Measurements from ENCODE around the gene SLC16A11.

DNA sequence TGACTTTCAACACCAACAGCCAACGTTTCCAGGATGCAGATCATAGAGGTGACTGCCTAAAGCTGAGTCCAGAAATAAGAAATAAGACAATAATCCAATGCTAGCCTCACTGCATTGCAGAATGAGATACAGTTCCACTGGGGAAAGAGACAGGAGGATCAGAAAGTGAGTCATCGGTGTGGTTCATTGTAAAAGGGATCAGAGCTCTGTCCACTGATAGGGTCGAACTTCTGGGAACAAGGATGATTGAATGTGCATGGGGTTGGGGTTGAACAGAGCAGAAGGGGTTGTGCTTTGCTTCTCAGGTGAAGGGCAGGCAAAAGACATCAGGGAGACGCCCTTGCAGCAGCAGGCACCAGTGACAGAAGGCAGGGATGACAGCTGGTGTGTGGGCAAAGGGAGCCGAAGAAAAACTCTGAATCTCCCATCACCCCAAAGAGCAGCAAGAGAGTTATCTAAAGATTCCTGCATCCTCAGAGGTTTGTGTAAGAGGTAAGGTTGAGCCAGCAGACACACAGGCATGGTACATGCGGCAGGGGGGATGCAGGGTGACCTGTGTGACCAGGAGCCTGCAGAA, 19.7 kb upstream of the SLC16A11 start:
- TF ChIP-seq, protein P1, sequence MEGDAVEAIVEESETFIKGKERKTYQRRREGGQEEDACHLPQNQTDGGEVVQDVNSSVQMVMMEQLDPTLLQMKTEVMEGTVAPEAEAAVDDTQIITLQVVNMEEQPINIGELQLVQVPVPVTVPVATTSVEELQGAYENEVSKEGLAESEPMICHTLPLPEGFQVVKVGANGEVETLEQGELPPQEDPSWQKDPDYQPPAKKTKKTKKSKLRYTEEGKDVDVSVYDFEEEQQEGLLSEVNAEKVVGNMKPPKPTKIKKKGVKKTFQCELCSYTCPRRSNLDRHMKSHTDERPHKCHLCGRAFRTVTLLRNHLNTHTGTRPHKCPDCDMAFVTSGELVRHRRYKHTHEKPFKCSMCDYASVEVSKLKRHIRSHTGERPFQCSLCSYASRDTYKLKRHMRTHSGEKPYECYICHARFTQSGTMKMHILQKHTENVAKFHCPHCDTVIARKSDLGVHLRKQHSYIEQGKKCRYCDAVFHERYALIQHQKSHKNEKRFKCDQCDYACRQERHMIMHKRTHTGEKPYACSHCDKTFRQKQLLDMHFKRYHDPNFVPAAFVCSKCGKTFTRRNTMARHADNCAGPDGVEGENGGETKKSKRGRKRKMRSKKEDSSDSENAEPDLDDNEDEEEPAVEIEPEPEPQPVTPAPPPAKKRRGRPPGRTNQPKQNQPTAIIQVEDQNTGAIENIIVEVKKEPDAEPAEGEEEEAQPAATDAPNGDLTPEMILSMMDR (IDR thresholded peaks at IDR 0.05; ENCODE audit: low read depth, low read length, poor library complexity, severe bottlenecking) = no peak
- TF ChIP-seq EZH2phosphoT487 (IDR thresholded peaks at IDR 0.05; ENCODE audit: borderline replicate concordance, low read length) = no peak
